Measurements from ENCODE around the gene PPP1R3D.

Gene PPP1R3D

GRCh38 chr20:59948828-59949720, 9.0 kb upstream of the PPP1R3D start:
- DNase-seq (ENCODE audit: low read depth in 2 of 2, low spot score in 1 of 2), result no peak

DNA sequence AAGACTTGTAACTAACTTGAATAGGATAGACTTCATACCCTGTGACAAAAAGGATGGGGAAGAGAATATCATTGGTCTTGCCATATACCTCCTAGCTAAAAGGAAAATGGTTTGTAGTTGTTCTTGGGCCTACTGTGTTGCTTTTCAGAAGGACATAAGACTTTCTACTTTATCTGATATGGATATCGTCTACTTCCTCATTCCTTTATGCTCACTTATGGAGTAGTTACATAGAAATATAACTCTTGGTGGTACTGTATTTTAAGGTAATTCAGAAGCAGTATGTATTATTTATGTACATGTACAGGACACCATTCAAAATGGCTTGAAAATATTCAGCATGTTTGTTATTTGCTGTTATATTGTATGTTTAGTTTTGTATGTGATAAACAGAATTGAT, 8.1 kb upstream of the PPP1R3D start:
- DNase-seq (ENCODE audit: low read depth in 2 of 2, low spot score in 1 of 2), result no peak

DNA sequence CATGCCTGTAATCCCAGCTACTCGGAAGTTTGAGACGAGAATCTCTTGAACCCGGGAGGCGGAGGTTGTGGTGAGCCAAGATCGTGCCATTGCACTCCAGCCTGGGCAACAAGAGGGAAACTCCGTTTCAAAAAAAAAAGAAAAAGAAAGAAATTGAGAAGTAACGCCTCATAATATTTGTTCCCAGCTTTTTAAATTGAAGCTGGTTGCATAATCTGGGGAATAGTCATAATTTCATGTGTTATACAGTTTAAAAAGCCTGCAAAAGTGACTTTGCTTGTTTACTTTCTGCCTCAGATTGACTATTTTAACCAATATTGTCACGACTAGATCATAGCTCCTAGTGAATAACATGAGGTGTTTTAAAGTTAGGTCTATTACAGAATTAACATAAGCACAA, 7.3 kb upstream of the PPP1R3D start:
- DNase-seq (ENCODE audit: low read depth in 2 of 2, low spot score in 1 of 2), result no peak

DNA sequence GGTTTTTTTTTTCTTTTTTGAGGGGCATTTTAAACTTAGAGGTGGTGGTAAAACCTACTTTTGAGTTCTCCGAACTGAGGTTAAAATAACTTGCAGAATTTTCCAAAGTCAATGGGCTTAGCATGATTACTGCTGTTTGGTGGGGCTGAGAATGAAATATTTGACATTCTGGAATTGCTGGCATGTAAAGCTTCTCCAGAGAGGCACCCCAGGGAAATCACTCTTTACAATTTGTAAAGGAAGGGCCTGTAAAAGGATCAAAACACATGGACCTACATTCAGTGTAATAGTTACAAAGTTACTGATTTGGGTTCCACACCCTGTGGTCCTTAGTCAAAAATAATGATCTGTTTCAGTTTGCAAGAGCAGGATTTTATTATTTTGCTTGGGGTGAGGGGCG, 5.6 kb upstream of the PPP1R3D start:
- no peak for DNase-seq (ENCODE audit: low read depth in 2 of 2, low spot score in 1 of 2)

- DNase-seq (ENCODE audit: low read depth in 2 of 2, low spot score in 1 of 2), result no peak
These were observed 5.1 kb upstream of the PPP1R3D start for GRCh38 chr20:59945175-59945574.

GRCh38 chr20:59944726-59945125, 4.6 kb upstream of the PPP1R3D start:
- DNase-seq (ENCODE audit: low read depth in 2 of 2, low spot score in 1 of 2), result no peak

GRCh38 chr20:59942245-59942644, 2.1 kb upstream of the PPP1R3D start:
- DNase-seq (ENCODE audit: low read depth in 2 of 2, low spot score in 1 of 2), result no peak

GRCh38 chr20:59940956-59941294, 820 bp upstream of the PPP1R3D start:
- no peak for DNase-seq (ENCODE audit: low read depth in 2 of 2, low spot score in 1 of 2)

DNA sequence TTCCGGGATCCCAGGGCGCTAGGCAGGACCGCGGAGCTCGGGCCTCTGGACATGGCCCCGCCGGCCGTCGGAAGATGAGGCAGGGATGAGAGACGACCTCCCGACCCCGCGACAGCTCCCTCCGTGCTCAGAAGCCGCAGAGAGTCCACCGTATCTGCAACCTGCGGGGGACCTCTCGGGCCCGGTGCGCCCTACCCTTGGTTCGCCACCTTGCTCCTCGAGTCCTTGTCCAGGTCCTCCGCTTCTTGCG, 301 bp downstream of the PPP1R3D start:
- no peak for DNase-seq (ENCODE audit: low read depth in 2 of 2, low spot score in 1 of 2)

DNA sequence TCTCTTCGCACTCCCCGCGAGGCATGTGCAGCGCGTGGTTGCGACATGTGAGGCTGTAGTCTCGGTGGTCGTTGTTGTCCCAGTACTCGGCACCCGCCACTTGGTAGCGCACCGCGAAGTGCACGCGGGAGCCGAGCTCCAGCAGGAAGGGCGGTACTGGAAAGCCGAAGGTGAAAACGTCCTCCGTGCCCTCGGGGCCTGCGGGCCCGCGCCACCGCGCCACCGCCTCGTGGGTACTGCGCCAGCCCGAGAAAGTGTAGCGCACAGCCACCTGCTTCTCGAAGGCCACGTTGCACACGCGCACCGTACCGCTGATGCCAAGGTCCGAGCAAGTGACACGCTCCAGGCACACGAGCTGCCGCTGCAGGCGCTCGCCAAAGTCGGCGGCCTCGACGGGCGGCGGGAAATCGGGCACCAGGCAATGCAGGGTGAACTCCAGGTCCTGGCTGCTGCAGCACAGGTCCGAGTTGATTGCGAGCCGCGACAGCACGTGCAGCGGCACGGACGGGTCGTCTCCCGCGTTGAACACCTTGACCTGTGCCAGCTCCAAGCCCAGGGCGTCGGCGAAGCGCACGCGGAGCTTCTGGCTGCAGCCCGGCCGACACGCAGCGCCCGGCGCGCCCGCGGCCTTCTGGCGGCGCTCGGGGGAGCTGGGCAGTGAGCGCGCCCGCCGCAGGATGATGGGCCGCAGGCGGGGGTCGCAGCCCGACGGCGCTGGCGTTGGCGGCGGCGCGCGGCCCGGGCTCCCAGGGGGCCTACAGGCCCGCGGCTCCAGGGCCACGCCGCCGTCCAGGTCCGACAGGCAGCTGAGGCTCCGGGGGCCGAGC, 840 bp downstream of the PPP1R3D start:
- DNase-seq (ENCODE audit: low read depth in 2 of 2, low spot score in 1 of 2), result no peak

- no peak for DNase-seq (ENCODE audit: low read depth in 2 of 2, low spot score in 1 of 2)
These were observed 1.4 kb downstream of the PPP1R3D start for GRCh38 chr20:59938696-59939051.

DNA sequence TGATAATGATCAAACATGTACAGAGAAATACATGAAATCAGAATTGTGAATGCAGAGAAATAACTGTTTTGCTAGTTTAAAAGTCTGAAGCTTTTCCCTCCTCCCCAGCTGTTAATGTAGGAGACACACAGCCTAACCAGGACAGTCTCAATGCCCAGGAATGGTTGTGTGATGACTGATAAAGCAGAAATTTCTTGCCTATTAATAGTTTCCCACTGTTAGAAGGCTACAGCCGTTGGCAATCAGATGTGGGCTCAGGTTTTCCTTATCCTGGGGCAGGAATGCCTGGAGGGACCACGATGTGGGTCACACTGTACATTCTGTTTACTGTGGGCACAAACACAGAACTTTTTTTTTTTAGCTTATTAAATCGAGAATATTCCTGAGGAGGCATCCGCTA, 1.9 kb downstream of the PPP1R3D start:
- DNase-seq (ENCODE audit: low read depth in 2 of 2, low spot score in 1 of 2), result no peak

DNA sequence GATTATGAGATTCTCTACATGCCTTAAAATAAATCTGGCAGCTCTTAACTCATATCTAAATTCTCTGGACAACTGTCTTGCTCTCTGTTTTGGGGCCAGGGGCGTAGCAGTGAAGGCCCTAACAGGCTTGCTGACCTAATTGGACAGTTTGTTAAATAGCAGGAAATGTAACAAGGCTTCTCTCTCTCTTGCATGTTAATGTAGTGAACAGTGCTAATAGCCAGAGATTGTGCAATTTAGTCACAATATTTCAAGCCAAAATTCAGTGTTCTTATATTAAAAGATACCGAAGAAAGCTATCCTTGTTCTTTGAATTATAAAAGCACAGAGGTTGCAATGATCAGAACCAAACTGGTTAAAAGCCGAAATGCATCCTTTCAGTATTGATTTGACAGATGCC, 3.0 kb downstream of the PPP1R3D start:
- DNase-seq (ENCODE audit: low read depth in 2 of 2, low spot score in 1 of 2), result no peak

DNA sequence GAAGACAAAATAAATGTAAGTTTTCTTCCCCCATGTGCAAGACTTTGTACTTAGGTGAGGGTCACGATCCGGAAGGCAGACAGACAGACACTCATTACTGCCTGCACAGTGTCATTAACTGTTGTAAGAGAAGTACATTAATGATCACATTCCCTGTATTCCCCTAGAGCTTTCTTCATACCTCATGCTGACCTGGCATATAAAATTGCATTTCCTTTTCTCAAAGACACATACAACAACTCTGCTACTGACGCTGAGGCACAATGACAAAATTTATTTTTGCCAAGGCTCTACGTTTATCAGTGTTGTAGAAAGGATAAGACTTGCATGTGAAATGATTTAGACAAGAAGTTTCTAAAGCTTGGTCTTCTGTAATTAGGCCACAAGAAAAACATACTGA, 3.7 kb downstream of the PPP1R3D start:
- DNase-seq (ENCODE audit: low read depth in 2 of 2, low spot score in 1 of 2), result no peak

- DNase-seq (ENCODE audit: low read depth in 2 of 2, low spot score in 1 of 2), result no peak
These were observed 4.5 kb downstream of the PPP1R3D start for GRCh38 chr20:59935457-59936185.

GRCh38 chr20:59933849-59934585, 6.1 kb downstream of the PPP1R3D start:
- DNase-seq (ENCODE audit: low read depth in 2 of 2, low spot score in 1 of 2), result peak; percentile 37 to 46

- peak in 1 of 2 donors; percentile 40 for DNase-seq (ENCODE audit: low read depth in 2 of 2, low spot score in 1 of 2)
These were observed 6.7 kb downstream of the PPP1R3D start, which contains the start of gene SYCP2 for GRCh38 chr20:59933296-59933848. TSS of gene SYCP2 (minus strand) at chr20:59933637. CDS start at chr20:59922413, 11,224 bp downstream.

DNA sequence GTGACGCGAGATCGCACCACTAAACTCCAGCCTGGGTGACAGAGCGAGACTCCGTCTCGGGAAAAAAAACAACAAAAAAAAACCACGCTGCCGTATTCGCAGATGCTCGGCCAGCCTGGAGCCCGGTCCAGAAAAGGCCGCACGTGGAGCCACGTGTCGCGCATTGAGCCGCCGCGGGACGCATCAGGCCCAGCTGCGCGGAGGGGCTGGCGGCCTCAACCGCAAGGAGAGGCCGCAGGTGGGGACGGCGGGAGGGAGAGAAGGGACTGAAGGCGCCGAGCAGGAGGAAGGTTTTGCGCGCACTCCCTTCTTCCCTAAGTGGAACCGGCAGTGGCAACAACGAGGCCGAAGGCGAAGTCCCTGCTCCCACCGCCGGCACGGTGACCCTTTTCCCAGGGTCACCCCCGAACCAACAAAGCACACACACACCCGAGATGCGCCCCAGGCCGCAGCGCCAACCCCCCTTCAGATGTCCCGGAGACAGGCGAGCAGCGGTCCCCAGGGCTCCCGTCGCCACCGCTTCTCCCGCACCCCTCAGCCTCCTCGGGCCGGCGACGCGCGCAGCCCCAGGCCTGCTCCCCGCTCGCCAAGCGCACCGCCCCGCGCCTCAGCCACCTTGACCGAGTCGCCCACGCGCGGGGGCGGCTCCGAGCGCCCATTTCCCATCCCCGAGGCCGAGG, 7.3 kb downstream of the PPP1R3D start:
- no peak for DNase-seq (ENCODE audit: low read depth in 2 of 2, low spot score in 1 of 2)

DNA sequence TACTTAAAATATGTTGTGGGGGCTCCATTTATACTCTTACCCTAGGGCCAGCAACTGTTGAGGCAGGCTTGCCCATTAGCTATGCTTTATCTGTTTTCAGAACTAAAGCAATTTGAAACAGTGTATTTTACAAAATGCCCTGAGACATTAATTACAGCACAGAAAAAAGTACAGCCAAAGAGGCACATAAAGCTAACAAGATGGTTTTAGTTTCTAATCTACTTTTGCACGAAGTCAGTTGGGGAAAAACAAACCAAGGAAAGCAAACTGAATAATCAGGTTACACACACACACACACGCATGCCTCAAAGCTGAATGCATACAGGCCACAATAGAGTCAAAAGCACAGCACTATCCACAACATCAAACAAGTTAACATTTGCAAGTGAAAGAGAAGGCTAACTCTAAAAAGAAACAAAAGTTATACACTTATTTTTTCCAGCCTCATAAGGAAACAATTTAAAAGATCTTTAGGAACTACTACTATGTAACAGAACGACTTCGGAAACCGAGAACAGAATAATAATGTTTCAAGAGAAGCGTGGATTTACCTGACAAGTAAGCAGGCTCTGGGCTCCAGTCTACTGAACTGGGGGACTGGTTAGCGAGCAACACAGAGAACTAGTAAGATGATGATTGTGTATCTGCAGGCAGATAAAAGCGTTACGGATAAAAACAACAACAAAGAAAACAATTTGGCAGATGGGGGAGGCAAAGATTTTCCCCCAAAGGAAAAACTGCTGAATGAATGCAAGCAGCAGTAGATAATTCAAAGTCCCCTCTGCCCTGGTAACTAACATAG, 8.4 kb downstream of the PPP1R3D start:
- DNase-seq (ENCODE audit: low read depth in 2 of 2, low spot score in 1 of 2), result no peak

DNA sequence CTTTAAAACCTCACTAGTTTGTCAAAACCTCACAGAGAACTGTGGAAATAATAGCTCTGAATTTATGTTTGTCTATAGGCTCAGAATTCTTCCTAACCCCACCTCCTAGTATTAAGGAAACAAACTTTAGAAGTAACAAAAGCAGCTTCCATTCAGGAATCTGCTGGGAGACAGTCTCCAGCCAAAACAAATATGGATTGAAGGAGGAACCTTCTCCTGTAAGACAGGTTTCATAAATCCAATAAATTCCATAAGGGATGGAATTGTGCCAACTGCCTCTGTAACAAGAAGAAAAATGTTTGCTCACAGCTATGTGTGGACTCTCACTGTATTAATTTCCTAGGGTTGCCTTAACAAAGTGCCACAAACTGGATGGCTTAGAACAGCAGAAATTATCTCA, 14.2 kb downstream of the PPP1R3D start:
- DNase-seq (ENCODE audit: low read depth in 2 of 2, low spot score in 1 of 2), result no peak
